A673 (cell line): ENCODE data around the gene BRD4.

Experiments used
- CTCF ChIP-seq: fragments of 300-800, 200-600 bp; sonication (generic); conservative IDR thresholded peaks from 2 replicates; pipeline ENCODE4 v1.5.1; 2017; ENCODE audit warnings: low read depth, mild to moderate bottlenecking, antibody characterized with exemption, low read length, moderate library complexity, mixed read lengths
- EZH2 ChIP-seq: fragments of 200-600 bp; sonication (generic); IDR thresholded peaks from 2 replicates; pipeline ENCODE4 v1.6.1; 2017; ENCODE audit warnings: borderline replicate concordance, low read depth, mild to moderate bottlenecking, mixed read lengths, antibody characterized with exemption, low read length; ENCODE audit not compliant: poor library complexity, severe bottlenecking

GRCh38 chr19:15296841-15297415 lies 35.4 kb downstream of the BRD4 start:
- no peak for TF ChIP-seq CTCF
- no peak for TF ChIP-seq EZH2
